Measurements from ENCODE around the gene SSBP3.
"Not testable (repeated sequence)": the region's sequence is repeated elsewhere in the genome, so short reads cannot be mapped to it uniquely, and the experiment has no call there.

SSBP3 gene

GRCh38 chr1:54425152-54425584 is 19.0 kb upstream of the SSBP3 start:
- no peaks in the 10 kb centered on the region for H3K36me3 ChIP-seq (ENCODE audit: control insufficient read depth, insufficient read depth, low read length)
- no peak overlapping the region for H3K9ac ChIP-seq (ENCODE audit: low read length)
- H3K27me3 ChIP-seq (ENCODE audit: control insufficient read depth, insufficient read depth, low read length): no peaks in the 10 kb centered on the region
- no peak overlapping the region for H3K4me3 ChIP-seq (ENCODE audit: low read length)
- H3K27ac ChIP-seq (ENCODE audit: low read depth, low read length): no peak overlapping the region
- no peaks in the 10 kb centered on the region for H3K4me1 ChIP-seq (ENCODE audit: control insufficient read depth, insufficient read depth, low read length)

- H3K9ac ChIP-seq (ENCODE audit: low read length): no peak overlapping the region
- H3K4me1 ChIP-seq (ENCODE audit: control insufficient read depth, insufficient read depth, low read length): no peaks in the 10 kb centered on the region
- no peak overlapping the region for H3K4me3 ChIP-seq (ENCODE audit: low read length)
- no peaks in the 10 kb centered on the region for H3K27me3 ChIP-seq (ENCODE audit: control insufficient read depth, insufficient read depth, low read length)
- no peak overlapping the region for H3K27ac ChIP-seq (ENCODE audit: low read depth, low read length)
- H3K36me3 ChIP-seq (ENCODE audit: control insufficient read depth, insufficient read depth, low read length): no peaks in the 10 kb centered on the region
Observed at GRCh38 chr1:54424398-54424797, 18.2 kb upstream of the SSBP3 start.

- Histone ChIP-seq H3K9ac (ENCODE audit: low read length) (no peak overlapping the region), H3K4me1 (ENCODE audit: control insufficient read depth, insufficient read depth, low read length) (no peaks in the 10 kb centered on the region), H3K27ac (ENCODE audit: low read depth, low read length) (no peak overlapping the region), H3K36me3 (ENCODE audit: control insufficient read depth, insufficient read depth, low read length) (no peaks in the 10 kb centered on the region), H3K4me3 (ENCODE audit: low read length) (no peak overlapping the region), H3K27me3 (ENCODE audit: control insufficient read depth, insufficient read depth, low read length) (no peaks in the 10 kb centered on the region)
Observed at GRCh38 chr1:54421101-54421504, 14.9 kb upstream of the SSBP3 start.

GRCh38 chr1:54418598-54418997 is 12.4 kb upstream of the SSBP3 start:
- H3K36me3 ChIP-seq (ENCODE audit: control insufficient read depth, insufficient read depth, low read length); H3K4me3 ChIP-seq (ENCODE audit: low read length); H3K9ac ChIP-seq (ENCODE audit: low read length); H3K27ac ChIP-seq (ENCODE audit: low read depth, low read length); H3K27me3 ChIP-seq (ENCODE audit: control insufficient read depth, insufficient read depth, low read length); H3K4me1 ChIP-seq (ENCODE audit: control insufficient read depth, insufficient read depth, low read length): not testable (repeated sequence)

GRCh38 chr1:54417123-54417522 is 10.9 kb upstream of the SSBP3 start:
- Histone ChIP-seq H3K9ac (ENCODE audit: low read length) (no peak overlapping the region), H3K4me1 (ENCODE audit: control insufficient read depth, insufficient read depth, low read length) (no peaks in the 10 kb centered on the region), H3K27ac (ENCODE audit: low read depth, low read length) (no peak overlapping the region), H3K27me3 (ENCODE audit: control insufficient read depth, insufficient read depth, low read length) (no peaks in the 10 kb centered on the region), H3K36me3 (ENCODE audit: control insufficient read depth, insufficient read depth, low read length) (no peaks in the 10 kb centered on the region), H3K4me3 (ENCODE audit: low read length) (no peak overlapping the region)

- Histone ChIP-seq H3K4me1 (ENCODE audit: control insufficient read depth, insufficient read depth, low read length) (no peaks in the 10 kb centered on the region), H3K27ac (ENCODE audit: low read depth, low read length) (no peak overlapping the region), H3K36me3 (ENCODE audit: control insufficient read depth, insufficient read depth, low read length) (no peaks in the 10 kb centered on the region), H3K9ac (ENCODE audit: low read length) (no peak overlapping the region), H3K4me3 (ENCODE audit: low read length) (no peak overlapping the region), H3K27me3 (ENCODE audit: control insufficient read depth, insufficient read depth, low read length) (no peaks in the 10 kb centered on the region)
Observed at GRCh38 chr1:54416435-54416834, 10.2 kb upstream of the SSBP3 start.

GRCh38 chr1:54415991-54416390 is 9.8 kb upstream of the SSBP3 start:
- Histone ChIP-seq H3K4me1 (ENCODE audit: control insufficient read depth, insufficient read depth, low read length) (no peaks in the 10 kb centered on the region), H3K27me3 (ENCODE audit: control insufficient read depth, insufficient read depth, low read length) (no peaks in the 10 kb centered on the region), H3K4me3 (ENCODE audit: low read length) (no peak overlapping the region), H3K36me3 (ENCODE audit: control insufficient read depth, insufficient read depth, low read length) (no peaks in the 10 kb centered on the region), H3K9ac (ENCODE audit: low read length) (no peak overlapping the region), H3K27ac (ENCODE audit: low read depth, low read length) (no peak overlapping the region)

- Histone ChIP-seq H3K9ac (ENCODE audit: low read length) (no peak overlapping the region), H3K27me3 (ENCODE audit: control insufficient read depth, insufficient read depth, low read length) (no peaks in the 10 kb centered on the region), H3K36me3 (ENCODE audit: control insufficient read depth, insufficient read depth, low read length) (no peaks in the 10 kb centered on the region), H3K4me3 (ENCODE audit: low read length) (no peak overlapping the region), H3K4me1 (ENCODE audit: control insufficient read depth, insufficient read depth, low read length) (no peaks in the 10 kb centered on the region), H3K27ac (ENCODE audit: low read depth, low read length) (no peak overlapping the region)
Observed at GRCh38 chr1:54415533-54415932, 9.3 kb upstream of the SSBP3 start.

GRCh38 chr1:54413732-54414131 is 7.5 kb upstream of the SSBP3 start:
- no peak overlapping the region for H3K4me3 ChIP-seq (ENCODE audit: low read length)
- no peak overlapping the region for H3K27ac ChIP-seq (ENCODE audit: low read depth, low read length)
- no peaks in the 10 kb centered on the region for H3K27me3 ChIP-seq (ENCODE audit: control insufficient read depth, insufficient read depth, low read length)
- no peaks in the 10 kb centered on the region for H3K36me3 ChIP-seq (ENCODE audit: control insufficient read depth, insufficient read depth, low read length)
- peaks cover 5% of the 10 kb centered on the region for H3K4me1 ChIP-seq (ENCODE audit: control insufficient read depth, insufficient read depth, low read length)
- no peak overlapping the region for H3K9ac ChIP-seq (ENCODE audit: low read length)

GRCh38 chr1:54413295-54413694 is 7.1 kb upstream of the SSBP3 start:
- H3K9ac ChIP-seq (ENCODE audit: low read length): no peak overlapping the region
- no peak overlapping the region for H3K27ac ChIP-seq (ENCODE audit: low read depth, low read length)
- H3K27me3 ChIP-seq (ENCODE audit: control insufficient read depth, insufficient read depth, low read length): no peaks in the 10 kb centered on the region
- no peaks in the 10 kb centered on the region for H3K36me3 ChIP-seq (ENCODE audit: control insufficient read depth, insufficient read depth, low read length)
- H3K4me1 ChIP-seq (ENCODE audit: control insufficient read depth, insufficient read depth, low read length): peaks cover 9% of the 10 kb centered on the region
- H3K4me3 ChIP-seq (ENCODE audit: low read length): no peak overlapping the region

DNA sequence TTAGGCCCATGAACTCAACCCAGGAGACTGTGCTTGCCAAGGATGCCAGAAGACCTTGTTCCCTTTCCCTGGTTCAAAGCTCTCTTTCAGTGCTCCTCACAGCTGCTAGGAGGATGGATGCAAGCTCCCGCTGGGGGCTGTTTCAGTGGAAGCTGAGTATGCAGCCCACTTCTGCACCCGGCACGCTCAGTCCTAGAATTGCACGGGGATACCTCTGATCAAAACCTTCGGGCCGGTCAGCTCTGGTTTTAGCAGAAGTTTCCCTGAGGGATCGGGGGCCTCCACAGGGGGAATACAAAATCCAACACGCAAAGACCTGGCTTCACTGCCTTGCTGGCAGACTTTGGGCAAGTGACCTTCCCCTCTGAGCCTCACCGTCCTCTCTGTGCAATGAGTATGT is 4.2 kb upstream of the SSBP3 start:
- Histone ChIP-seq H3K36me3 (ENCODE audit: control insufficient read depth, insufficient read depth, low read length) (no peaks in the 10 kb centered on the region), H3K27ac (ENCODE audit: low read depth, low read length) (no peak overlapping the region), H3K4me1 (ENCODE audit: control insufficient read depth, insufficient read depth, low read length) (peaks cover 16% of the 10 kb centered on the region), H3K27me3 (ENCODE audit: control insufficient read depth, insufficient read depth, low read length) (no peaks in the 10 kb centered on the region), H3K9ac (ENCODE audit: low read length) (no peak overlapping the region), H3K4me3 (ENCODE audit: low read length) (no peak overlapping the region)

DNA sequence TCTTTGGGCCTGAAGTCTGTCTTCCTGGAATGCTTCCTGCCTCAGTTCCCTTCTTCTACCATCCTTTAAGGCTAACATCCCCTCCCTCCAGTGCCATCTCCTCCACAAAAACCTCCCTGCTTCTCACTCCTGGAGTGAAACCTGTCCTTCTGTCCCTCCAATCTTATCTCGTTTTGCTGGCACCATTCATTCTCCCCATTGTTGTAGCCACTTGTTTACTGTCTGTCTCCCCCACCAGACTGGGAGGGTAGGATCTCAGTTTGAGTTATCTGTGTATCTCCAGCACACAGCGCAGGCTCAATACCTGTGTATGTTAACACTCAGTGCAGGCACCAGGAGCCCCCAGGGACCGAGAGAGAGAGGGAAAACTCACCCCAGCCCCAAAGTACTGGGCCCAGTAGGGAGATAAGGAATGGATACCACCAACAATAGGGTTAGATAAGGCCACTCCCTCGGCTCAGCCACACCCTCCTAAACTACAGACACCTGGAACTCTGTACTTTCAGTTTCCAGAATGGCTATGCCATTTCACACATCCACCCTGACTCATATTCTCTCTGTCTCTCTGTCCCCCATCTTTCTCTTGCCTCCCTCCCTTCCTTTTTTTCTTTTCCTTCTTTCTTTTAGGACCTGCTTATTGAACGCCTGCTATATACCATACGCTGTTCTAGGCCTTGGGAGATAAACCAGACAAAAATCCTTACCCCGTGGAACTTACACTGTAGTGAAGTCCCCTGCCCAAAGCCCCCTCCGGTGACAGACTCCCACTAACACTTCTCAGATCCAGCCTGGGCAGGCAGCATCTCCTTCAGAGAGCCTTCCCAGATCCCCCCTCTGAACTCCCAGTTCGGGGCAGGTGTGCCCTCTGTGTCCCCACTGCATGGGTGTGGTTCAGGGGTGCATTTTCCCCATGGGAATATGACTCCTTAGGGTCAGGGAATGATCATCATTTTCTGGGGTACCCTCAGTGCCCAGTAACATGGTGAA is 3.3 kb upstream of the SSBP3 start:
- Histone ChIP-seq H3K9ac (ENCODE audit: low read length) (no peak overlapping the region), H3K36me3 (ENCODE audit: control insufficient read depth, insufficient read depth, low read length) (no peaks in the 10 kb centered on the region), H3K27ac (ENCODE audit: low read depth, low read length) (peak overlapping the region; percentile 82), H3K4me3 (ENCODE audit: low read length) (no peak overlapping the region), H3K4me1 (ENCODE audit: control insufficient read depth, insufficient read depth, low read length) (peaks cover 16% of the 10 kb centered on the region), H3K27me3 (ENCODE audit: control insufficient read depth, insufficient read depth, low read length) (no peaks in the 10 kb centered on the region)
